Activated CD4-positive, CD25-positive, alpha-beta regulatory T cell treated with anti-CD3 and anti-CD28 coated beads, Interleukin-2, amount 50 U/mL, for 72 hours (primary cell): ENCODE data around the gene MTAP.
"Not testable (repeated sequence)": the region's sequence is repeated elsewhere in the genome, so short reads cannot be mapped to it uniquely, and the experiment has no call there.

Source experiments
- DNase-seq: peaks from one replicate; pipeline ENCODE4 v3.0.0; 2021

Gene MTAP

GRCh38 chr9:21927752-21928151, 125.3 kb downstream of the MTAP start:
- DNase-seq = no peak

DNA sequence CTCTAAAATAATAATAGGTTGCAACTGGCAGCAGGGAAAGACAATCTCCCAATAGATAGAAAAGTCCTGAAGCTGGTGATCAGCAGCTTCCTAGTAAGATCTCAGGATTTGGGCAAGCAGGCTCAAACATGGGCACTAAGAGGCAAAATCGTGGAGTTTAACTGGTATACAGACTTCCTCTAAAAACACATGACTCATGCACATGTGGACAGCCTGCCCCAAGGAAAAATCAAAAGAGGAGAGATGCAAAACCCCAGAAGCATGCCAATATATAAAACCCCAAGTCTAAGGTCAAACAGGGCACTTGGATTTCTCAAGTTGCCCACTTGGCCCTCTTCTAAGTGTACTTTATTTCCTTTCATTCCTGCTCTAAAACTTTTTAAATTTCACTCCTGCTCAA, 129.0 kb downstream of the MTAP start:
- DNase-seq = no peak

GRCh38 chr9:21933281-21933680, 130.8 kb downstream of the MTAP start:
- no peak for DNase-seq

- DNase-seq = no peak
Measured at GRCh38 chr9:21933865-21934264, 131.4 kb downstream of the MTAP start.

DNA sequence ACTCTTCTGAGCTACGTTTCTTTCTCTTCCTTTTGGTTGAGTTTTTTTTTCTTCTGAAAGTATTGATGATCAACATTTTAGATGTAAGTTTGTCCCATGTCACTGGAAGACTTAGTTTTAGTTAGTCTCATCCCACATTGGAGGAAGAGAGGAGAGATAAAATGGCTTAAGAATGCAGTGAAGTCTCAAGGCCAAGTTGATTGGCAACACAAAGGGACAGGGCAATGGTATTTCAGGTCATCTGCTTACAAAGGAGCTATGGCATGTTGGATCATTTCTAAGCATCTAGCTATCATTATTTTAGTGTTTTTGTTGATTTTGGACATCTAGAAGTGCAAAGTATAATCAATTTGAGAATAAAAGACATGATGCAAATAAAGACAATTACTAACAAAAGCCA, 133.2 kb downstream of the MTAP start:
- no peak for DNase-seq

DNA sequence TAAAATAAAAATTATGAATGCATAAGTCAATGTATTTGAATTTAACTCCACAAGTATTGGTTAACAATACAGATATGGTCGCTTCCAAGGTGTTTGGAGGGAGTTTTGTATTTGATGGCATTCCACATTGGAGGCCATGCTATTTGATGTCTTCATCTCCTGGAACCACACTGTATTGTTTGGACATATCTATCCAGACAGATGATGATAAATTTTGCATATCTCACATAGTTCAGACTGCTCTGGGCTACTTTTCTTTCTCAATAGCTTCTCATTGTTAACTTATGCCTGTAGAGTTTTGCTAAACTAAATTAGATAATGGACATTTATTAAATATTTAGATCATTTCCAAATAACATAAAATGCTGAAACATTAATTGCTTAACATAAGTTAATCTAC, 133.7 kb downstream of the MTAP start:
- DNase-seq = no peak

- no peak for DNase-seq
Measured at GRCh38 chr9:21941337-21941995, 139.0 kb downstream of the MTAP start.

DNA sequence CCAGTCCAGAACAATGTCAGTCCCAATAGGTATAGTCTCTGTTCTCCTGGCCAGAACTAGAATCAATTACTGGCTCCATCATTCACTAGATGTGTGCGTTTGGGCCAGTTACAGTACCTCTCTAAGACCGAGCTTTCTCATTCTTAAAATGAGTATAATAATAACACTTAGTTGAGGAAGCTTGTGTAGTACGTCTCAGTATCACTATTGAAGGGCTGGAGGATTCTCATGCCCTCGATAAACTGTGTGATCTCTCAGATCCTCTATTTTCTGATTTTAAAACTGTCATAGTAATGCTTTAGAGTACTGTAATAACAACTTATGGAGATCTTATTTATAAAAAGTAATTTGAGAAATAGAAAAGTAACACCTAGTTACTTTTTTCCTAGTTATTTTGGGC, 141.0 kb downstream of the MTAP start:
- no peak for DNase-seq

- no peak for DNase-seq
Measured at GRCh38 chr9:21945606-21946005, 143.2 kb downstream of the MTAP start.

DNA sequence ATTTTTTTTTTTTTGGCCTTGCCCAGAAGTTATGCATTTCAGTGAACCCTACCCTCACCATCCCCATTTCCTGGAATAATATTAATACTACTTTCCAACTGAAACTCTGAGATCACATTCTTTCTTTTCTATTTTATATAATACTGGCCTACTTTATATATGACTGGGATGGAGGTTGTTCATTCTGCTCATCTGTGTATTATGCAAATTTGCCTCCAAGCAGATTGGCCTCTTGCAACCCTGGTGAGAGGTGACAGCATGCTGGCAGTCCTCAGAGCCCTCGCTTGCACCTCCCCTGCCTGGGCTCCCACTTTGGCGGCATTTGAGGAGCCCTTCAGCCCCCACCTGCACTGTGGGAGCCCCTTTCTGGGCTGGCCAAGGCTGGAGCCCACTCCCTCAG, 156.4 kb downstream of the MTAP start:
- DNase-seq = no peak

GRCh38 chr9:21959268-21959667, 156.8 kb downstream of the MTAP start:
- DNase-seq = not testable (repeated sequence)

DNA sequence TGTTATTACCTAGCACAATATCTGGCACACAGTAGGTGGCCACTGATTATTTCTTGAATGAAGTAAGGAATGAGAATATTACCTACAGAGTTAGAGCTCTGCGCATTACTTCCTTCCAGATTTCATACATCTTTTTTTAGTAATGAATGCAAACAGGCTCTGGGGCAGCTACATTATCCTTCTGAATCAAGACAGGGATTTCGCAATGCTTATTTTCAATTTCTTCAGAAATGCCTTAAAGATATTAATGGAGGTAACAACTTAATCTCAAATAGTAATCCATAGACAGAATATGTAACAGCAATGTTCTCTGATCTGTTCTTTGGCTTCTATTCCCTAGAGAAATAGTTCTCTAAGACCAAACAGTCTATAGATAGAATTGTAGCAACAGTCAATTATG, 159.1 kb downstream of the MTAP start:
- no peak for DNase-seq

DNA sequence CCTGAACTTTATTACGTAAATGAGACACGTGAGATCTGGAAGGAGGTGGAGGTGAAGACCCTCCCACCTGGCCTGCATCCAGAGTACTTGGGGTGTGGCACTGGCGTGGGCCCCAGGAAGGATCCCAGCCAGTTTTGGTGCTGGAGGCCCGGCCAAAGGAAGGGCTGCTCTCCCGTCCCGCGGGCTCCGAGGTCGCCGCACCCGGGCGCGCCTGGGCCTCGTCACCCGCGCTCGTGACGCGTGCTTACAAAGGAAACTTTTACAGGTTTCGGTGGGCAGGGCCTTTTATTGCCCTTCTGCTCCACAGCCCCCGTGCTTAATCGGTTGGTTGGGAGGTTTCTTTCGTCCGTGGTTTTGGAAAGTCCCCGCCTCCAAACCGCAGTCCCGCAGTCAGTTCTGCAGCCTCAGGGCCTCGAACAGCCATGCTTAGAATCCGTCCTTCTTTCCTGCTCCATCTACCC, 162.5 kb downstream of the MTAP start:
- DNase-seq = peak; percentile 60

DNA sequence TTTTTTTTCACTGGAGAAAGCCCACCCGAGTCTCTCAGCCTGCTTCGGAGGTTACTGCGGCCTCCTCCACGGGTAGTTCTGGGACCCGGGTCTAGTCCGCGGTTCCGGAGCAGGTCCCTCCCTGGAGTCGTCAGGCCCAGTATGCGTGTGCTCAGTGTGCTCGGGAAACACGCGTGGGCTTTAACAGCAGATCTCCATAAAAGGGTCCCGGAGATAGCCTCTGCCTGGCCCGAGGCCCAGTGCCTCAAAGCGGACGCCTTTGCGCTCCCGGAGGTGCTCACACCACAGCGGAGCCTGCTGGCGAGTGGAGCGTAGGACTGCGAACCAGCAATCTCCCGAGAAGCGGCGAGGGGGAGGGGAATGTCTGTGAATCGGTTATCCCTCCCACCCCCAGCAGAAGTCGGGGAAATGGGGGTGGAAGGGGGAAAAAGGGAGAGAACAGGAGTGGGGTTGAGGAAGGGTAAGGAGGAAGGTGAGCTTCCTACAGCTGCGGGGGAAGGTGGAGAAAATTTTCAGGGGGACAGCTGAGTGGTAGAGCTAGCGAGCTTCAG, 163.0 kb downstream of the MTAP start:
- DNase-seq = no peak

DNA sequence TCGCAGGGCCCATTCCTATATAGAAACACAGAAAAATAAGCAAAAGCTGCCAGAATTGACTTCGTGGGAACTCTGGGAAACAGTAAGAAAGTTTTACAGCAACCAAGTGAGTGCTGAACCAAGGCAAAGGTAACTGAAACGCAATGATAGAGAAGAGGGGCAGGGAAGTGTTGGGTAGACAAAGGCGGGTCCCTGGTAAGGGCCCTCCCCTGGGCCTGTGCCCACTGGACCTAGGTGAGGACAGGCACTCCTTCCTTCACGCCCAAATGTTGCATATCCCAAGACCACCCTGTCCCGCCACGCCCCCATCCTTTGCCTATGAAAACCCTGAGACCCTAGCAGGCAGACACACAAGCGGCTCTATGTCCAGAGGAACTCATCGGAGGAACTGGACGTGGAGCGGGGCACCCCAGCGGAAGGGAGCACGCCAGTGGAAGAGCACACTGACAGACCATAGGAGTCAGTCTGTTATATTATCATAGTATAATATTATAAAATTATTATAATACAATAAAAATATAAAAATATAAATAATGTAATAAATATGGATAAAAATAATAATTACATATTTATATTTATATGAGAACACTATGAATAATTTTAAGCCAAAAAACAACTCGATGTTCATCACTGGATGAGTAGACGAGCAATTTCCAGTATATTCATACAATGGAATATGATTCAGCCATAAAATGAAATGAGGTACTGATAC, 163.9 kb downstream of the MTAP start:
- DNase-seq = no peak

DNA sequence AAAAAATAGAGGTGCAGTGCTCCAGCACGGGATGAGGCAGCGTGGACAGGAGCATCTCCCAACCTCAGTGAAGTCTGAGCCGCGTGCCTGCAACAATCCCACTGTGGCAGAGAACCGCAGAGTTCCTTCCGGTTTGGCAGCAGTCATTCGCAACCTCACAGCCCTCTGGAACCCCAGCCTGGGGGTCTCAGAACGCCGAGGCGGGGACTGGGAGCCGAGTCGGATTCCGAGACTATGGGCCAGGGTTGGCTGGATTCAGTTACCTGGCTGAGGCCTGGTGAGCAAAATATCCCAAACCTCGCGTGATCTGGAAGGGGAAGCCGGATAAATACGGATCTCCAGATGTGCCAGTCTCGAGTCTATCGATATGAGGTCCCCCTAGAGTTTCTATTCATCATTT, 164.7 kb downstream of the MTAP start:
- DNase-seq = no peak

GRCh38 chr9:21967702-21968101, 165.3 kb downstream of the MTAP start:
- DNase-seq = no peak

DNA sequence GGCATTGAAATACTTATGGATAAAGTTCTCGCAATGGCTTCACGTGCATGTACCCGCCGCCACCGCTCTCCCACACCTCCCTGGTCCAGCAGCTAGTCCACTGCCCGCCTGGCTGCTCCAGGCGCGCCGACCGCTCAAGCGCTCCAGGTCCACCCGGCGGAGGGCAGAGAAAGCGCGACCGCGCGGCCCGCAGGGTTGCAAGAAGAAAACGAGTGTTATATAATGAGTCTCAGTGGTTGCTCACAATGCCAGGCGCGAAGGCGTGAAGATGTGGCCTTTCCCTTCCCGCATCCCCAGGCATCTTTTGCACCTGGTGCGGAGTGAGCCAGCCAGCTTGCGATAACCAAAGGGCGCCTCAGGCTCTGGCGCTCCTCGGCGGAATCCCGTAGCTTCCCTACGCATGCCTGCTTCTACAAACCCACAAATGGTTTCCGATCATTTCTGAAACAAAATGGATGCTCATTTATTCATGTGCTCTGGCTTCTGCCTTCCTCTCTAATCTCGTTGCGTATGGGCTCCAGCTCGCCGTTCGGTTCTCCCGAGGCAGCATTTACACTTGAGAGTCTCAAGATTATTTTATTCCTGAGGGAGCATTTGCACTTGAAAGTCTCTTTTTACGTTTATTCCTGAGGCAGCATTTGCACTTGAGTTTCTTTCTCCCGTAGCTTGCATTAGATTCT, 166.0 kb downstream of the MTAP start:
- DNase-seq = no peak

- no peak for DNase-seq
Measured at GRCh38 chr9:21969011-21969940, 166.8 kb downstream of the MTAP start.

- DNase-seq = no peak
Measured at GRCh38 chr9:21969951-21970799, 167.7 kb downstream of the MTAP start.

DNA sequence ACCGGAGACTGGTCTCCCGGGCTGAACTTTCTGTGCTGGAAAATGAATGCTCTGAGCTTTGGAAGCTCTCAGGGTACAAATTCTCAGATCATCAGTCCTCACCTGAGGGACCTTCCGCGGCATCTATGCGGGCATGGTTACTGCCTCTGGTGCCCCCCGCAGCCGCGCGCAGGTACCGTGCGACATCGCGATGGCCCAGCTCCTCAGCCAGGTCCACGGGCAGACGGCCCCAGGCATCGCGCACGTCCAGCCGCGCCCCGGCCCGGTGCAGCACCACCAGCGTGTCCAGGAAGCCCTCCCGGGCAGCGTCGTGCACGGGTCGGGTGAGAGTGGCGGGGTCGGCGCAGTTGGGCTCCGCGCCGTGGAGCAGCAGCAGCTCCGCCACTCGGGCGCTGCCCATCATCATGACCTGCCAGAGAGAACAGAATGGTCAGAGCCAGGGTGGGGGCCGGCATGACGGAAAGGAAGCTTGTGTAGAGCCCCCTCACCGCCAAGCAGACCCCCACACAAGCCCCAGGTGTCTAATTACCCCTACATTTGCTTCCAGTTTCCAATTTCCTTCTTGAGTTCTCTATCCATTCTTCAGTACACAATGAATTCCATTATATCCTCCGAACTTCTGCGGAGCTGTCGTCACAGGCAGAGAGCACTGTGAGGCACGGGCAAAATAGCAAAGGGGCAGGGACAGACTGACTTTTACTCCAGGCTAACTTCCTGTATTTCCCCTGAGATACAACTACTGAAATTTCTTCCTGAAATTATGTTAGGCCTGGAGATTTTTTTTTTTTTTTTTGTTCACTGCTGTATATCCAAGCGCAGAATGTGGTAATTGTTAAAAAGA, 168.6 kb downstream of the MTAP start:
- no peak for DNase-seq
